Muscle of arm (tissue), 12 donors: Measurements from ENCODE around the gene CHST11. TPM values are rescaled to one million over a fixed set of nuclear protein-coding genes. Genes with fewer than 3 reads are reported as not detected.
A peak's percentile ranks its signal among the peaks of the same experiment; 100 is the strongest.

Source experiments
- DNase-seq: peaks from one replicate; pipeline ENCODE4 v3.0.0-alpha.2; 2013
- polyA plus RNA-seq, 12 donors: library from polyadenylated mRNA; unstranded; fragments of 120-200 nt; gene quantifications; one replicate each; pipeline ENCODE4 v1.2.1, GENCODE V29; 2013; ENCODE audit not compliant: insufficient read length in 12 of 12

The CHST11 gene
- polyA plus RNA-seq, 12 donors = 1.4 to 13.3 (median 2.7) TPM; not detected in 1

DNA sequence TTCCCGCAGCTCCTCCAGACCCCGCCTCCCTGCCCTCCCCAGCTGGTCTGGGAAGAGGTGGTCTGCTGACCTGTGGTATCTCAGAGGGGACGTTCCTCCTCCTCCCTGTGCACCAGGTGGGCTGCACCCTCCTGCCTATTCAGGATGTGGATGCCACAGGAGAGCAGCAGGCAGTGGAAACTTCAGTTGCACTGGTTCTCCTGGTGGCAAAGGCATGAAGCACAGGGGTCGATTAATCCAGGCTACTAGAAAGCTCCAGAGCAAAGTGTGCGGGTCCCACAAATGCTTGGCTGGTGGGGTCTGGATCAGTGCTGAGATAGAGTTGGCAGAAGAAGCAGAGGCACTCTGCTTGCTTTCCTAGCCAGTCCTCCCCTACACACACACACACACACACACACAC is 304.3 kb downstream of the CHST11 start:
- no peak for DNase-seq

DNA sequence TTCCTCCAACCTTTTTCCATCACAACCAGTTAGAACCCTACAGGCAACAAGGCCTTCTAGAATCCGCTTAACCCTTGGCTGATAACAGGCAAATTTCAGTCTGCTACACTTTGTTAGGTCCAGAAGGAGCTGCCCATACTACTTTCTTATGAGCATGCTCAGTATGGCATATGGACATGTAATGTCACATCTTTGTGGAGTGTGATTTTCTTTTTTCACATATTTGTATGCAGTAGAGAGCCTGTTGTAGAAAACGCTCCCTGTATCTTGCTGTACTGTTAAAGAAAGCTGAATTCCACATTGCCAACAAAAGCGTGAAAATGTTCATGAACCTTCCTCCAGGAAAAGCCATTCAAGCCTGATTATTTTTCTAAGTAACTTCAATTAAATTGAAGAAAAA is 304.9 kb downstream of the CHST11 start:
- no peak for DNase-seq

DNA sequence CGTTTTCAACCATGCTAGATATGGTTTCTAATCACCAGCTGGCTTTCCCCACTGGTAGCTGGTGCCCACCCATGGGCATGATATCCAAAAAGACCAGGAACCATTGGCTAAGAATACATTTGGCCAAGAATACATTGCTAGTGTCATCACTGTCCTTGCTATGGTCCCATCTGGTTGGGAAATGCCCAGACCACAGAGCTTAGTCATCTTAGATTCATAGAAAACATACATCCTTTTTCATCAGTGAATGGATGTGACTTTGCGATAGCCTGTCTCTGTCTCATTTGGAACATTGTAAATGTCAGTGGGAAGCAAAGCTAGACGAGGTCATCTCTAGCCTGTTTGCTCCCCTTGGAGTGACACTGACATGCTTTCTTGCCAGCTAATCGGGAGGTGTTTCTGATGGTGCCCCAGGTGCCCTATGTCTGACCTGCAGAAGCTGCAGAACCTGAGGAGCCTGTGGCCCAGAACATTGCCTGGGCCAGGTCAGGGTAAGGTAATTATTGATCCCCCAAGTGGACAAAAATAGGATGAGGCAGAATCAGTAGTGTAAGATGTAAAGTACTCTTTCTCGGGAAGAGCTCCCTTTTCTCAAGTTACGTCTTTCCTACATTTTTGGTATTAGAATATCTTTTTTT is 306.5 kb downstream of the CHST11 start:
- DNase-seq = no peak

DNA sequence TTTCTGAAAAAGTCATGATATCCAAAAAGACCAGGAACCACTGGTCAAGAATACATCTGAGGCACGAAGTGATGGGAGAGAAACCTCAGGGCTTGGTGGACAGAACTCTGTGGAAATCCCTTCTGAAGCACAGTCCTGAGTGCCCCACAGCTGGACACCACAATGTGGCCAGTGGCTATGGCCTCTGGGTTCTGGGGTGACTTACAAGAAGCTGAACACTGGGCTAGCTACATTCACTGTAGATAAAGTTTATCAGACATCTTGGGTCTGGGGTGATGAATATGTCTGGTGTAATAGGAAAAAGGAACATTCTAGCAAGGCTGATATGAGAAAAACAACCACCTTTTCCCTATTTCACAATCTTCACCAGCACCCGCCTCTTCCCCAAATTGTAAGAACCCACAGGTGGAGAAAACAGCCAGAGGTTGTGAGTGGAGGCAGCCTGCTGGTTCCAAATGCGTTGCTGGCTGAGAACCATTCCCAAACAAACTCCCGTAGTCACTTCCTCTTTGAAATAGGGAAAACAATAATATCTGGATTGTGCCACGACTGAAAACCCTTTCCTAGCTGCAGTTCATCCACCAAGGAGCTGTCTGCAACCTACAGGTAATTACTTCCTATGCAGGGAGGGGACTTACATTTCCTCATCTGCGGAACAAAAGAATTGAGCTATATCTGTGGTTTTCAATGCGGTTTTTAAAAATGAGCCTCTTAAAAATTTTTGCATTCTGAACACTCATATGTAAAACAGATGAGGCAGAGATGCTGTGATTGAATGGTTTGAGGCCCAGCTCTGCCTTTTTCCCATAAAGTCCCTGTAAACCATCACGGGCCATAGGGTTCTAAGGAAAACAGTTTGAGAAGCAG is 307.7 kb downstream of the CHST11 start:
- DNase-seq = no peak

DNA sequence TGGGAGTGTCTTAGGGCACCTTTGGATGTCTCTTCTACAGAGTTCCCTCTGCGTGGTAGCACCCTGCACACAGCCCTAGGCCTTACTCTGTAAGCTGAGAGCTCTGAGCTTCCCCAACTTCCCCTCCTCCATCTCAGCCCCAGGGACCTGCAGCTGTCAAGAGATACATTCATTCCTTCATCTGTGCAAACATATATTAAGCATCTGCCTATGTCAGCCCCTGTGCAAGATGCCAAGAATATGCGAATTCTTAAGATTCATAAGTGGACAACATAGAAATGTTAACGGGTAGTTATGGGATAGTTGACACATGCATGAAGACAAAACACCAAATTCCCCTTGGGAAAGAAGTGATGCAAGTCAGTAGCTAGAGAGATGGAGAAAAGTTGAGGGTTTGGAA is 310.5 kb downstream of the CHST11 start:
- DNase-seq = no peak

DNA sequence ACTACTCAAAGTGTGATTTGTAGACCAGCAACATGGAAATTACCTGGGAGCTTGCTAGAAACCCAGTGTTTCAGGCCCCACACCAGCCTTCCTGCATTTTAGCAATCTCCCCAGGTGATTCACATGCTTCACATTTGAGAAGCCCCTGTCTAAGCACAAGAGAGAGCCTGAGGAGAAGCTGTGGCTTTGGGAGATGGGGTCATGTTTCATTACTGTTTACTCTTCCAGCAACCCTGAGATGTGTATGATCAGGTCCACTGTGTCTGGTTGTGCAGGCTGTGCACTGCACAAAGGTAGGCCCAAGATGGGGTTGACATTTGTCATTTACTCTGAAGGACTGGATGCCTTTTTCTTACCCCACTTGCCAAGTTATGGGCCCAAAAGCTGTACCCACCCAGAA is 311.3 kb downstream of the CHST11 start:
- no peak for DNase-seq

DNA sequence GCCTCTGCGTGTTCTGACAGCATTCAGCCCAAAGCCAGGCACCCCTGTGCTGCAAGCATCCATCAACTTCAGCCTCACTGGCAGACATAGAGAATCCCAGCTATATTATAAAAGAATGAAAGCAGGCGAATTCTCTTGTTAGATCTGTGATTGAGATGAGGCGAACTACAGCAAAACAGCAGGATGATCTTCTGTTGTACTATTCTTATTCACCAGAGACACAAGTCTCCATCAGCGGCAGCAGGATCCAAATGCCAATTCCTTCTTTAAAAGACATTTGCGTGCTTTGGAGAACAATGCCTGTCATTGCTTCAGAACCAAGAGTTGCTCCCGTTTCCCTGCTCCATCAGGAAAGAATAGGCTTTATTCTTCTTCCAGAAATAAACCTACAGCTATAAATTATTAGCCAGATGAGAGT is 312.4 kb downstream of the CHST11 start:
- no peak for DNase-seq

DNA sequence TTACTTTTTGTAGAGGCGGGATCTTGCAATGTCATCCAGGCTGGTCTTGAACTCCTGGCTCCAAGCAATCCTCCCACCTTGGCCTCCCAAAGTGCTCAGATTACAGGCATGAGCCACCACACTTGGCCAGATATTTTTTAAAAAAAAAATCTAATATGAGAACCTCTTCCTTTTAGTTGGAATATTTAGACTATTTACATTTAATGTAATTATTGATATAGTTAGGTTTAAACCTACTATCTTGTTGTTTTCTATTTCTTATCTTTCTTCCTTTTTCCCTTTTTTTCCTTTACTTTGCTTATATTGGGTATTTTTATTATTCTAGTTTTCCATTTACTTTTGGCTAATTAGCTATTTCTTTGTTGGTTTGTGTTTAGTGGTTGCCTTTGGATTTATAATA is 315.6 kb downstream of the CHST11 start:
- DNase-seq = no peak

DNA sequence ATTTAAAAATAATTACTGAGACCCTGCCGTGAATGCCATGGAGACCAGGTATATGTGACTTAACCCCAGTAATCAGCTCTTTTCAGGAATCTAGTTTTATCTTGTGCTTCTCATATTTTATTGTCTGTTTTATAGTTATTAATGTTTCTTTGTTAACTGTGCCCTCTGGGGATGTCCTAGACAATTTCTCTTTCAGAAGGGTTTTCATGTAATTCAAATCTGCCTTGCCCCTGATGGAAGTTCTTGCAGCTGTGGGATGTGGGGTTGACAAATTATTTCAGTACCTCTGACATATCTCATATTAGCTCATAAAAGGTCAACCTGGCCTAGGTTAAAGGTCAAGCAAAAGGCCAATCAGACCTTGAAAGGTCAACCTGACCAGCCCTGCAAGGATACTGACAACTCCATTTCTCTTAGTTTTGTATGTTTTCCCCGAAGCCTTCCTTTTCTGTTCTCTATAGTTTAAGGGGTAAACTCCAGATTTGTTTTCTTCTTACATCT is 319.0 kb downstream of the CHST11 start:
- DNase-seq = no peak

DNA sequence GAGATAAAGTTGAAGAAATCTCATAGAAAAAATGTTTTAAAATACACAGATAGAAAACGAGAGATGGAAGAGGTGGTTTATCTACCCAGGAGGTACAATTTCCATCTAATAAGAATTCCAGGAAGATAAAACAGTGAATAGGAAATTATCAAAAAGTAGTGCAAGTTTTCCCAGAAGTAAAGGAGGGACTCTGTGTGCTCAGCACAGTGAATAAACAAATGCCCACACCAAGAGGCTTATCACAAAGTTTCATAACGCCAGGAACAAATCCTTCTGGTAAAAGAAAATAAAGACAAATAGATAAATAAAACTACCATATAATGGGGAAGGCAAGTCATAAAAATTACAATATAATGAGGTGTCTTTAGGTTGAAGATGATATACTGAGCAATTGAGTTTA is 322.4 kb downstream of the CHST11 start:
- no peak for DNase-seq

DNA sequence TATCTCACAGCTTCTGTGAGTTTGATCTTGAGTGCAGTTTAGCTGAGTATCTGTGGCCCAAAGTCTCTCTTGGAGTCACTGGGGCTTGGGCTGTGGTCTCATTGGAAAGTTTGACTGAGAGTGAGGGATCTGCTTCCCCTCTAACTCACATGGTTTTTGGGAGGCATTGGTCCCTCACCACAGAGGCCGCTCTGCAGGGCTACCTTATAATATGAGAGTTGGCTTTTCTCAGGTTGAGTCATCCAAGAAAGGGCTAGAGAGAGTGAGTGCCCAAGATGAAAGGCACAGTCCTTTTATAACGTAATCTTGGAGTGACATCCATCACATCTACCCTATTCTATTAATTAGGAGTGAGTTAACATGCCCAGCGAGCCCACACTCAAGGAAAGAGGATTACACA is 325.5 kb downstream of the CHST11 start:
- no peak for DNase-seq

DNA sequence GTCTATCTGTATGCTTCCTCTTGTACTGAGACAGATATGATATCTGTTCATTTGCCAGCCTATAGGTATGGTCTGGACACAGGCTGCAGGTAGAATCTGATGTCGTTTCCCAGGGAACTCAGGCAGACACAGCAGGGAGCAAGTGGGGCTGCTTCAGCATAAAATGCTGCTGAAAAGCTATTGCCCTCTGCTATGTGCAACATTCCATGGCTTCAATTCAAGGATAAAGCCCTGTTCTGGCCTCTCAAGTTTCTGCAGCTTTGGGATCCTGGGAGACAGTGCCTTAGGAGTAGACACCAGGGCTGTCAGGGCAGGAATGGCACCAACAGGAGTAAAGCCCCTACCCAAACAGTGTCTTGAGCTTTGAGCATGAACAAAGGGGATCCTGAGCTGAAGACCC is 327.8 kb downstream of the CHST11 start:
- no peak for DNase-seq

DNA sequence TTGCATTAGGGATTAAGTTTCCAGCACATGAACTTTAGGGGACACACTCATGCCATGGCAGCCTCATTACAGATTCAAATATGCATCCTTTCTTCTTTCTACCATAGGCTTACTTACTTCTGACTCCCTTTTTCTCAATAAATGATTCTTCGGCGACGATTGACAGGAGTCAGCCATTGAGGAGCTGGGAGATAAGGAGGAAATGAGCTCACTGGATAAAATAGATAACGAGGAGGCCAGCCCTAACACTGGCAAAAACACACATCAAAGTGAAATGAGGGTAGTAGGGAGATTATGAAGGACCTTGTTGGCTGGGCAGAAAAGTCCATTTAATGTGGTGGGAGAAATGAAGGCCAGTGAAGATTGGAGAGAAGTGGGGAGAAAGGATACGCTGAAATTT is 329.1 kb downstream of the CHST11 start:
- no peak for DNase-seq

DNA sequence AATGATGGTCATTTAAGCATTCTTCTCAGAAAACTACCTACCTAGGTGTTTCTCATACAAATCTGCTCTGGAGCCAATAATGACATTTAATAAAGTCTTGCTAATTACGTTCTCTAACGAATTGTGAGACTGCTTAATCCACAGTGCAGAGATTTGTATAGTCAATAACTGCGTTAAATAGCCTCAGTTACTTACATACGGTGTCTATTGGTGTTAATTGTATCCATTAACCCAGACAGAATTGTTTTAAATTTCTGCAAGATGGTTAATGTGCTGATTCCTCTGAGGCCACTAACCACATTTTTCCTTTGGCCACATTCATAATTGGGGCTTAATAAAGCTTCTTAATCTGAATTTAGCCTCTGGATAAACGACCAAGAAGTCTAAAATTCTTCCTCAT is 329.6 kb downstream of the CHST11 start:
- DNase-seq = no peak

DNA sequence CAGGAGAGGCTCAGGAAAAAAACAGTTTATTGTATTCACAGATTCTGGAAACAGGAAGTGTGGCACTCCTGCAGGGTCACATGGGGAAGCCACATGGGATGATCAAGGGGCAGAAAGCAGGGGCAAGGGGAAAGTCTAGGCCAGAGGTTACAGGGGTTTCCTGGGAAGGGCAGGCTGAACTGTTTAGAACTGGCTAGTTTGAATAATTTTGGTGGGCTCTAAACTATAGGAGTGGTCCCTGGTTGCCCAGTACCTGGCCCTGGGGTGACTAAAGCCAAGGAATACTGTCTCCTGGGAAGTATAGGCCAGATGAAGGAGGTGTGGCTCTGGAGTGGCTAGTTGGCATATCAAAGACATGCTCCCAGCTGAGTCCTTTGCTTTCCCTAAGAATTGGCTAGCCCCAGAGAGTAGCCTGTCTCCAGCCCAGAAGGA is 332.1 kb downstream of the CHST11 start:
- DNase-seq = no peak

DNA sequence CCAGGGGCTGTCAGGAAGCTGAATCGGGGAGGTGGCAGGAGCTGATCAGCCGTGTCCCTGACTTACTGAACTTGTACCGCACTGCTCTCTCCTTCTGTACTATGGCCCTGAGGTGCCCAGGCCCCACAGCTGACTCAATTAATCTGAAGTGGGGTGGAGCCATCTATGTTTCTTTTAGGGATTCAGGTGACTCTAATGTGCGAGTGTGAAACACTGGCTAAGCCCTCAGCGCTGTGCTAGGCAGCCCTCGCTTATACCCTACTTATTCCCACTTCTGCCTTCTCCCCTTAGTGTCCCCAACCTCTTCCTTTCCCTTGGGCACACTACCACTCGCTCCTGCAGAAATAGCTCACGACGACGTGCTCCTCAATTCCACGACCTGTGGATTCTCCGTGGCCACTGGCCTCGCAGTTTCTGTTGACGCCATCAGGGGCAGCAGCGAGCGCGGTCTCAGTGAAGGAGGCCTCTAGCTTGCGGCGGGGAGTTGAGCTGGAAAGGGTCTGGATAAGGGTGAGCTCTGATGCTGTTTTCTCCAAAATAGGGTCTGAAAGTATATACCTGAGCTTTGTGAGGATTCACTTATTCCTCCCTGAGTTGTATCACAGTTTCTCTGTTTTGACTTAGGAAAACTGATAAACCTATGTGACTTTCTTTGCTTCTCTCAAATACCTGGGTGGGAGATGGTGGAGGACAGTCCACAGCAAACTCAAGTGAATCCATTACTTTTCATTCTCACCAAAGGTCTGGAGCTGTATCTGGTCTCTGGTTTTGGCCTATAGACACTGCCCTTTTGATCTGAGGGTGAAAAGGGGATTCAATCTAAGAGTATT is 333.8 kb downstream of the CHST11 start:
- DNase-seq = no peak

DNA sequence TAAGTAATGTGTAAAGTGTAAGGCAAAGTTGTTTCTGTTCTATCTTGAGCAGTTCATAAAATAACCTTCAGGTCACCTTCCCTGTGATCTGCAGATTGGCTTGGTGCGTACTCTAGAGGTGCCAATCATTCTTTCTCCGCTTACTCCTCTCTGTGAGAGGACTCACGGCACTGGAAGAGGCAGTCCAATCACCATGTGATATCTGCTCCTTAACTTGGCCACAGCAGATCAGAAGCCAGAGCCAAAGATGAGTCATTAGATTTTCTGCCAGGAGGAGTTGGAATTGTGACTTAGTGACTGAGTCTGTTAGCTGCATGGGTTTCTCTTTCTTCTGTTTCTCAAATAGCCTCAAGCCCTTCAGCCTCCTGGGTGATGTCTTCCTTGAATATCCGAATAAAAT is 335.8 kb downstream of the CHST11 start:
- DNase-seq = peak; percentile 83

DNA sequence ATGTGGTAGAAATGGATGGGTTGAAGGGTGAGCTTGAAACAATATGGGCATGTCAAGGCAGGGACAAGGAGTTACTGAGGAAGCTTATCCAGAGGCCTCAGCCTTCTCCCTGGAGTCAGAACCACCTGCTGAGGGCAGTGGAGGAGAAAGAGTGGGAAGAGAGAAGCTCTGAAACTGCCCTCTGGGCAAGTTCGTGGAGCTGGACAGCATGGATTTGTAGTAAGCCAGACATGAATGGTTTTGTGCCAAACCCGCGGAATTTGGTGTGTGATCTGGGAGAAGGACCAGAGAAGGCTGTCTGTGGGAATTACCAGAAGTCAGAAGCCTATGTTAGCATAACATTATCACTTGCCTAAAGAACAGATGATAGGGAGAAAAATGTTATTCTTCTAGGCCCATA is 336.5 kb downstream of the CHST11 start:
- no peak for DNase-seq

DNA sequence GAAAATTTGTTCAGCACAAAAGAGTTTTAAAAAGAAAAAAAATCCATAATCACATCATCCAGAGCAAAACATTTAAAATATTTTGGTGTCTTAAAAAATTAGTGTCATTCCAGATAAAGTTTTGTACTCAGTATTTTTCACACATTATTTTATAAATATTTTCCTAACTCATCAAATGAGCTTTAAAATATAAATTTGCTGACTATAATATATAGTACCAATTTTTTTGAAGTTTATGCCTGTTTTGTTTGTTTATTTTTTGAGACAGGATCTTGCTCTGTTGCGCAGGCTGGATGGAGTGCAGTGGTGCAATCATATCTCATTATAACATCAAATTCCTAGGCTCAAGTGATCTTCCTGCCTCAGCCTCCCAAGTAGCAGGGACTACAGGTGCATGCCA is 337.2 kb downstream of the CHST11 start:
- DNase-seq = no peak

DNA sequence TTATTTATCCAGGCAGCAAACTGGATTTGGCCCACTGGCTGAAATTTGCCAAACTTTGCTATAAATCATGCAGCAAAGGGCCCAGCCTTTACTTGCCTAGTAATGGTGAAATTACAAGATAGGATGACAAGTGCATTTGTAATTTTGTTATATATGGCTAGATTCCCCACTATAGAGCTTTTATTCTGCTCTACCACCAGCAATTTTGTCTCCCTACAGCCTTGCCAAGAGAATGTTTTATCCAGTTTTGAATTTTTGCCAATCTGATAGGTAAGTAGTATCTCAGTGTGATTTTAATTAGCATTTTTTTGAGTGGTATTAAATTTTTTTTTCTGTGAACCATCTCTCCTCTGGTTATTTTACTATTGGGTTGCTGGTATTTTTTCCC is 339.7 kb downstream of the CHST11 start:
- DNase-seq = no peak

DNA sequence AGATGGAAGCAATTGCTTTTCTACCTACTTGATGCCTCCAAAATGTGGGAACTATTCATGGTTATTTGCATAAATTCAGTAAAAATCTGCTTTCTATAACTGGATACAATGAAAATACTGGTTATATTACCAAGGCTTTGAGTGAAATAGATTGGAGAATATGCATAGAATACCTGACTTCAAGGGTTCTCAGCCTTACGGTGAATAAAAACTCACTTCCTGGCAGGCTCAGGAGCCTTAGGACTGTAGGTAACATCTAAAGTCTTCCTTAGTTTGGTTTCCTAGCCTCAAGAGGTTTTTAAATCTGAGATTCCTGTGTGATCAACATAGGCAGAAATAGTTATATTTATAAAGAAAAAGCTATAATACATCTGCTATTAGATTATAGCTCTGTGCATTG is 342.7 kb downstream of the CHST11 start:
- no peak for DNase-seq

DNA sequence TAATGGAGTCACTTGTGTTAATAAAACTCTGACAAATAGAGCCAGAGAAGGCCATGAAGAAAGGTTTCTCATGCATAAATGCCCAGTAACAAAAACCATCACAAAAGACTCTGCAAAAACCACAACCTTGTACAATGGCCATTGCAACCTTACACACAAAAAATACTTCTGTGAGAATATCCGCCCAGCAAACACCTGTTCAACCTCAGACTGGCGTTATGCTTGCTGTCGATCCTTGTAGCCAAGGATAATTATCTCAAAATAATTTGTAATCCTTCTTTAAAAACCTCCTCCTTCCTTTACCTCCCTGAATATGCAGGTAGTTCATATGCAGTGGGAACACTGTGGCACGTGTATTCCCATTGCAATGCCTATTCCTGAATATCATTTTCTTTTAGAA is 344.3 kb downstream of the CHST11 start:
- no peak for DNase-seq

DNA sequence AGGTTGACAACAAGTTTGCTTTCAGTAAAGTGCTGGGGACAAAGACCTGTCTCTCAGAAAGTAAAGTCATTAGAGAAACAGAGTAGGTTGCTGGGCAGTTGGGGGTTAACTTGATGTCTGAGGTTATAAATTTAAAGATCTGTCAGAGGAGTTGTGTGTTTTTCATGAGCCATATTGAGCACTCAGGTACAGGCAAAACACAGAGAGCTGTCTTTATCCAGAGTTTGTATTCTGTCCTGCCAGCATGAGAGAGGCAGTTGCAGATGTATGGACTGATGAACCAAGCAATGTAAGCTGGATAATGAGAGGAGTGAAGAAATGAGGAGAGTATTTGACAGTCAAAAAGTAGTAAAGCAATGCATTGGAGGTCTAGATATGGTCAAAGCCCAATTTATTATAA is 344.7 kb downstream of the CHST11 start:
- no peak for DNase-seq
